CD4-positive, alpha-beta memory T cell (primary cell): ENCODE measurements around the gene PRLHR. TPM values are rescaled to one million over a fixed set of nuclear protein-coding genes. Genes with fewer than 3 reads are reported as not detected.
A peak's percentile ranks its signal among the peaks of the same experiment; 100 is the strongest.

Experiments
- CTCF ChIA-PET: fragments of 350-600 bp; sonication (Branson Sonifier 250); formaldehyde crosslinking; loops from one replicate; lab custom pipeline; 2021; ENCODE audit warnings: inconsistent platforms; ENCODE audit not compliant: partially characterized antibody; lab: Charles Lee
- POLR2A ChIA-PET: fragments of 350-600 bp; sonication (Branson Sonifier 250); formaldehyde crosslinking; loops from one replicate; lab custom pipeline; 2021; ENCODE audit not compliant: partially characterized antibody; lab: Charles Lee
- DNase-seq, 5 donors: peaks; one replicate each; pipeline versions ENCODE4 v3.0.0 to v3.0.0-alpha.2; 2020 to 2022; ENCODE audit warnings: mixed read lengths in 1 of 5
- H3K27ac ChIP-seq: one replicate; pipeline ENCODE4 v1.7.0; 2013; ENCODE audit warnings: low read depth, low read length
- H3K27me3 ChIP-seq: 2 replicates; pipeline ENCODE4 v1.7.0; 2013; ENCODE audit warnings: mild to moderate bottlenecking, low read length, moderate library complexity; ENCODE audit not compliant: insufficient read depth
- H3K36me3 ChIP-seq: 2 replicates; pipeline ENCODE4 v1.7.0; 2013; ENCODE audit warnings: mild to moderate bottlenecking, low read length, moderate library complexity; ENCODE audit not compliant: insufficient read depth
- H3K4me1 ChIP-seq: 2 replicates; pipeline ENCODE4 v1.7.0; 2013; ENCODE audit warnings: mild to moderate bottlenecking, low read length, moderate library complexity; ENCODE audit not compliant: insufficient read depth
- H3K4me3 ChIP-seq, 2 donors: one replicate each; pipeline ENCODE4 v1.7.0; 2013; ENCODE audit warnings: low read length in 2 of 2, mild to moderate bottlenecking in 1 of 2
- H3K9me3 ChIP-seq, 2 donors: one replicate each; pipeline ENCODE4 v1.7.0; 2013; ENCODE audit warnings: low read length in 2 of 2, control low read depth in 1 of 2; ENCODE audit not compliant: control insufficient read depth in 1 of 2
- H3K27ac Mint-ChIP-seq, 7 donors: one replicate each; pipeline ENCODE4 v1.8.0; 2020 to 2021; ENCODE audit warnings: mixed read lengths in 7 of 7, mild to moderate bottlenecking in 6 of 7, inconsistent platforms in 3 of 7, moderate library complexity in 3 of 7
- H3K27me3 Mint-ChIP-seq, 2 donors: one replicate each; pipeline ENCODE4 v1.8.0; 2020 to 2021; ENCODE audit warnings: mixed read lengths in 2 of 2
- H3K36me3 Mint-ChIP-seq, 2 donors: one replicate each; pipeline ENCODE4 v1.8.0; 2020 to 2021; ENCODE audit warnings: mixed read lengths in 2 of 2, inconsistent platforms in 1 of 2, mild to moderate bottlenecking in 1 of 2
- H3K4me1 Mint-ChIP-seq, 4 donors: one replicate each; pipeline ENCODE4 v1.8.0; 2020 to 2021; ENCODE audit warnings: mixed read lengths in 4 of 4, mild to moderate bottlenecking in 1 of 4
- H3K4me3 Mint-ChIP-seq, 8 donors: one replicate each; pipeline ENCODE4 v1.8.0; 2020 to 2021; ENCODE audit warnings: mixed read lengths in 8 of 8, mild to moderate bottlenecking in 7 of 8, moderate library complexity in 6 of 8, inconsistent platforms in 3 of 8
- H3K9me3 Mint-ChIP-seq, 8 donors: one replicate each; pipeline ENCODE4 v1.8.0; 2020 to 2021; ENCODE audit warnings: mixed read lengths in 8 of 8, mild to moderate bottlenecking in 5 of 8, inconsistent platforms in 3 of 8, moderate library complexity in 1 of 8
- intact Hi-C: fragments of 100-400 bp; cut with micrococcal nuclease; formaldehyde crosslinking; loops from one replicate; pipeline ENCODE4 v1.15.1; 2023
- polyA plus RNA-seq, 2 donors: library from polyadenylated mRNA; unstranded; fragments of 300-500 nt; fragmentation: Illumina TruSeq; gene quantifications; one replicate each; pipeline ENCODE4 v1.2.3, GENCODE V29; 2021
- total RNA-seq, 2 experiments: library from RNA; stranded (reverse); gene quantifications; one replicate each; pipeline ENCODE4 v1.2.3, GENCODE V29; 2021

PRLHR gene
- total and polyA plus RNA-seq, 4 experiments from 2014 or later: not detected

GRCh38 chr10:118569241-118569881 is 26.1 kb downstream of the PRLHR start:
- H3K9me3 ChIP-seq: no peaks in the 10 kb centered on the region
- no peak overlapping the region for H3K4me3 Mint-ChIP-seq
- ChIA-PET CTCF (interaction anchor here (0.6 to 9.4 kb wide), 27 partner anchors 9 to 281 kb away, joined by 3 to 171 read pairs (median 5); partner anchors contain the start of genes CACUL1 and PRLHR), POLR2A (no interaction called here)
- H3K27ac ChIP-seq: no peak overlapping the region
- H3K27me3 ChIP-seq: no peaks in the 10 kb centered on the region
- H3K4me1 Mint-ChIP-seq: peaks cover 0 to 7% (median 1%) of the 10 kb centered on the region in 4 donors
- DNase-seq: no peak
- H3K9me3 Mint-ChIP-seq: no peaks in the 10 kb centered on the region
- H3K36me3 Mint-ChIP-seq: no peaks in the 10 kb centered on the region
- intact Hi-C loops: no loop called here
- H3K27me3 Mint-ChIP-seq: peaks cover under 1 to 1% of the 10 kb centered on the region in 2 donors
- H3K4me1 ChIP-seq: no peaks in the 10 kb centered on the region
- H3K4me3 ChIP-seq: no peak overlapping the region
- no peaks in the 10 kb centered on the region for H3K36me3 ChIP-seq
- H3K27ac Mint-ChIP-seq: no peak overlapping the region

GRCh38 chr10:118568327-118568848 is 27.1 kb downstream of the PRLHR start:
- no peak overlapping the region for H3K4me3 ChIP-seq
- H3K36me3 Mint-ChIP-seq: no peaks in the 10 kb centered on the region

GRCh38 chr10:118567701-118568248 is 27.7 kb downstream of the PRLHR start:
- POLR2A ChIA-PET: interaction anchor here (0.8 kb wide), 1 partner anchor 93 kb away, joined by 3 read pairs; no protein-coding TSS in a partner anchor
- no peak overlapping the region for H3K27ac Mint-ChIP-seq
- H3K27me3 Mint-ChIP-seq: peaks cover 1% of the 10 kb centered on the region in 2 donors

More at GRCh38 chr10:118568327-118568848, 27.1 kb downstream of the PRLHR start:
- H3K27ac Mint-ChIP-seq: no peak overlapping the region
- ChIA-PET POLR2A (interaction anchor here (0.8 kb wide), 1 partner anchor 92 kb away, joined by 3 read pairs; no protein-coding TSS in a partner anchor), CTCF (interaction anchor here (0.6 to 9.4 kb wide), 36 partner anchors 10 to 1011 kb away, joined by 3 to 171 read pairs (median 4); partner anchors contain the start of genes CACUL1 and PRLHR)
- peaks cover 1% of the 10 kb centered on the region in 2 donors for H3K27me3 Mint-ChIP-seq
- peak; percentile 43 to 69 (median 65) for DNase-seq
- H3K27me3 ChIP-seq: no peaks in the 10 kb centered on the region
- intact Hi-C loops: loop anchor here (1.0 kb wide), 2 partner anchors 153 to 461 kb away; partner anchors contain the start of gene NANOS1
- H3K4me3 Mint-ChIP-seq: peak overlapping the region in 2 of 8 donors; percentile 38 to 54
- H3K36me3 ChIP-seq: no peaks in the 10 kb centered on the region
- no peaks in the 10 kb centered on the region for H3K9me3 ChIP-seq
- no peaks in the 10 kb centered on the region for H3K9me3 Mint-ChIP-seq
- H3K27ac ChIP-seq: no peak overlapping the region
- H3K4me1 ChIP-seq: no peaks in the 10 kb centered on the region
- peaks cover 0 to 7% (median 1%) of the 10 kb centered on the region in 4 donors for H3K4me1 Mint-ChIP-seq

GRCh38 chr10:118566911-118567310 is 28.5 kb downstream of the PRLHR start:
- Mint-ChIP-seq H3K9me3 (no peaks in the 10 kb centered on the region), H3K36me3 (no peaks in the 10 kb centered on the region), H3K4me3 (no peak overlapping the region), H3K27me3 (peaks cover 1% of the 10 kb centered on the region in 2 donors), H3K27ac (no peak overlapping the region), H3K4me1 (peaks cover 0 to 7% (median 1%) of the 10 kb centered on the region in 4 donors)
- CTCF ChIA-PET: interaction anchor here (0.8 to 9.4 kb wide), 8 partner anchors 12 to 288 kb away, joined by 3 to 171 read pairs (median 12); no protein-coding TSS in a partner anchor
- intact Hi-C loops: no loop called here
- no peak for DNase-seq
- Histone ChIP-seq H3K36me3 (no peaks in the 10 kb centered on the region), H3K4me1 (no peaks in the 10 kb centered on the region), H3K4me3 (no peak overlapping the region), H3K9me3 (no peaks in the 10 kb centered on the region), H3K27me3 (no peaks in the 10 kb centered on the region), H3K27ac (no peak overlapping the region)
- POLR2A ChIA-PET: no interaction called here

More at GRCh38 chr10:118567701-118568248, 27.7 kb downstream of the PRLHR start:
- no peak overlapping the region for H3K4me3 Mint-ChIP-seq
- intact Hi-C loops: loop anchor here (1.0 kb wide), 2 partner anchors 154 to 462 kb away; partner anchors contain the start of gene NANOS1
- H3K4me1 Mint-ChIP-seq: peaks cover 0 to 7% (median 1%) of the 10 kb centered on the region in 4 donors
- no peaks in the 10 kb centered on the region for H3K36me3 Mint-ChIP-seq
- H3K9me3 Mint-ChIP-seq: no peaks in the 10 kb centered on the region
- no peaks in the 10 kb centered on the region for H3K36me3 ChIP-seq
- no peak overlapping the region for H3K27ac ChIP-seq
- no peak for DNase-seq
- no peaks in the 10 kb centered on the region for H3K27me3 ChIP-seq
- no peak overlapping the region for H3K4me3 ChIP-seq
- no peaks in the 10 kb centered on the region for H3K9me3 ChIP-seq
- no peaks in the 10 kb centered on the region for H3K4me1 ChIP-seq
- CTCF ChIA-PET: interaction anchor here (0.6 to 9.4 kb wide), 21 partner anchors 10 to 443 kb away, joined by 3 to 171 read pairs (median 6); partner anchors contain the start of gene CACUL1

- no peaks in the 10 kb centered on the region for H3K27me3 ChIP-seq
- Mint-ChIP-seq H3K27me3 (peaks cover 3 to 5% of the 10 kb centered on the region in 2 donors), H3K27ac (no peak overlapping the region), H3K9me3 (peaks cover 0 to 6% (median 5%) of the 10 kb centered on the region in 8 donors), H3K36me3 (no peaks in the 10 kb centered on the region), H3K4me3 (no peak overlapping the region), H3K4me1 (peaks cover 0 to 7% (median 1%) of the 10 kb centered on the region in 4 donors)
- no peaks in the 10 kb centered on the region for H3K9me3 ChIP-seq
- intact Hi-C loops: no loop called here
- POLR2A ChIA-PET: no interaction called here
- H3K36me3 ChIP-seq: no peaks in the 10 kb centered on the region
- no peak for DNase-seq
- CTCF ChIA-PET: interaction anchor here (9.4 kb wide), 1 partner anchor 154 kb away, joined by 171 read pairs; no protein-coding TSS in a partner anchor
- H3K4me3 ChIP-seq: no peak overlapping the region
- H3K4me1 ChIP-seq: no peaks in the 10 kb centered on the region
- H3K27ac ChIP-seq: no peak overlapping the region
Measured at GRCh38 chr10:118565301-118566075, 30.0 kb downstream of the PRLHR start.

GRCh38 chr10:118564652-118565051 is 30.8 kb downstream of the PRLHR start:
- POLR2A ChIA-PET: no interaction called here
- peaks cover 0 to 12% (median 7%) of the 10 kb centered on the region in 8 donors for H3K9me3 Mint-ChIP-seq
- H3K4me1 Mint-ChIP-seq: peaks cover 0 to 7% (median 1%) of the 10 kb centered on the region in 4 donors
- H3K4me3 Mint-ChIP-seq: no peak overlapping the region
- Histone ChIP-seq H3K36me3 (no peaks in the 10 kb centered on the region), H3K4me1 (no peaks in the 10 kb centered on the region), H3K27ac (no peak overlapping the region), H3K27me3 (no peaks in the 10 kb centered on the region), H3K9me3 (no peaks in the 10 kb centered on the region), H3K4me3 (no peak overlapping the region)
- CTCF ChIA-PET: interaction anchor here (1.7 to 9.4 kb wide), 2 partner anchors 9 to 155 kb away, joined by 4 to 171 read pairs; no protein-coding TSS in a partner anchor
- H3K27ac Mint-ChIP-seq: no peak overlapping the region
- no peaks in the 10 kb centered on the region for H3K36me3 Mint-ChIP-seq
- peaks cover 3 to 5% of the 10 kb centered on the region in 2 donors for H3K27me3 Mint-ChIP-seq
- no peak for DNase-seq
- intact Hi-C loops: no loop called here
